HFFc6 (cell line): Measurements from ENCODE around the gene SNRNP35. TPM values are rescaled to one million over a fixed set of nuclear protein-coding genes. Genes with fewer than 3 reads are reported as not detected.
"Not testable (repeated sequence)": the region's sequence is repeated elsewhere in the genome, so short reads cannot be mapped to it uniquely, and the experiment has no call there.

Experiments
- DNase-seq: peaks from one replicate; pipeline ENCODE4 v3.0.0-alpha.2; 2018
- H3K27ac Mint-ChIP-seq: 2 replicates; pipeline ENCODE4 v1.8.0; 2020; ENCODE audit warnings: mild to moderate bottlenecking, mixed read lengths
- H3K27me3 Mint-ChIP-seq: 2 replicates; pipeline ENCODE4 v1.8.0; 2021; ENCODE audit warnings: mild to moderate bottlenecking, moderate library complexity, mixed read lengths; ENCODE audit not compliant: insufficient read depth
- H3K36me3 Mint-ChIP-seq: 2 replicates; pipeline ENCODE4 v1.8.0; 2021; ENCODE audit warnings: low read depth, mixed read lengths
- H3K4me1 Mint-ChIP-seq: 2 replicates; pipeline ENCODE4 v1.8.0; 2020; ENCODE audit warnings: low read depth, mixed read lengths
- H3K4me3 Mint-ChIP-seq: 2 replicates; pipeline ENCODE4 v1.8.0; 2020; ENCODE audit warnings: mild to moderate bottlenecking, moderate library complexity, mixed read lengths
- H3K9me3 Mint-ChIP-seq: 2 replicates; pipeline ENCODE4 v1.8.0; 2020; ENCODE audit warnings: mild to moderate bottlenecking, mixed read lengths
- total RNA-seq, 6 experiments: library from RNA; stranded (reverse); fragmentation: NEBNext Ultra II Directional; extraction: Animal tissue kit (Norgen Biotek cat#: 25700); gene quantifications; 2 replicates in 1 of 6; 3 replicates in 5 of 6; pipeline ENCODE4 v1.2.3, GENCODE V29; 2021
- TF ChIP-seq, protein P1 (sequence below): fragments of 200-600 bp; sonication (generic); IDR thresholded peaks from 2 replicates; pipeline ENCODE4 v1.5.0; 2021; ENCODE audit warnings: antibody characterized with exemption, mild to moderate bottlenecking

SNRNP35 gene
- total RNA-seq, 6 experiments from 2014 or later = 13.0 to 20.0 (median 14.8) TPM

DNA sequence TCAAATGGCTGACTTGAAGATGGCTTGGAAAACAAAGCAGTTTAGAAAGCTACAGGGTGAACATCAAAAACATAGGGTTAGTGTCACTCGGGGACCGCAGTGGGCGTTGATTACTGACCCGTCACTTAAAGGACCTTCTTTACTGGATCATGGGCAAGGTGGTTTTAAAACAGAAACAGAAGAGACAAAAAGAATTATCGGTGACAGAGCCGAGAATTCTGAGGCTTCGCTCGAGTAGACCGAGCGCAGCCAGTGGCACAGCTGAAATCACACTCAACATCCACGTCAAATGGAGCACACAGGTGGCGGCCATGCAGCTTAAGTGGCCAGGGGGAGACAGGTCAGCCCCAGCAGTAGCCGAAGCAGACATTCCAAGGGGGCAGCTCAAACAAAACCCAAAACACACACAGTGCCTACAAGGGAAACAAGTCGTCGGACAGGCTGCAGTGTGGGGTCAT, 17.3 kb downstream of the SNRNP35 start:
- no peak for DNase-seq
- H3K9me3 Mint-ChIP-seq = no peaks in the 10 kb centered on the region
- no peaks in the 10 kb centered on the region; the same call in 1 of the 2 replicates for H3K27me3 Mint-ChIP-seq
- H3K36me3 Mint-ChIP-seq = peaks cover 30% of the 10 kb centered on the region
- TF ChIP-seq, protein P1, sequence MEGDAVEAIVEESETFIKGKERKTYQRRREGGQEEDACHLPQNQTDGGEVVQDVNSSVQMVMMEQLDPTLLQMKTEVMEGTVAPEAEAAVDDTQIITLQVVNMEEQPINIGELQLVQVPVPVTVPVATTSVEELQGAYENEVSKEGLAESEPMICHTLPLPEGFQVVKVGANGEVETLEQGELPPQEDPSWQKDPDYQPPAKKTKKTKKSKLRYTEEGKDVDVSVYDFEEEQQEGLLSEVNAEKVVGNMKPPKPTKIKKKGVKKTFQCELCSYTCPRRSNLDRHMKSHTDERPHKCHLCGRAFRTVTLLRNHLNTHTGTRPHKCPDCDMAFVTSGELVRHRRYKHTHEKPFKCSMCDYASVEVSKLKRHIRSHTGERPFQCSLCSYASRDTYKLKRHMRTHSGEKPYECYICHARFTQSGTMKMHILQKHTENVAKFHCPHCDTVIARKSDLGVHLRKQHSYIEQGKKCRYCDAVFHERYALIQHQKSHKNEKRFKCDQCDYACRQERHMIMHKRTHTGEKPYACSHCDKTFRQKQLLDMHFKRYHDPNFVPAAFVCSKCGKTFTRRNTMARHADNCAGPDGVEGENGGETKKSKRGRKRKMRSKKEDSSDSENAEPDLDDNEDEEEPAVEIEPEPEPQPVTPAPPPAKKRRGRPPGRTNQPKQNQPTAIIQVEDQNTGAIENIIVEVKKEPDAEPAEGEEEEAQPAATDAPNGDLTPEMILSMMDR = no peak
- H3K27ac Mint-ChIP-seq = no peak overlapping the region
- H3K4me1 Mint-ChIP-seq = peaks cover 14% of the 10 kb centered on the region
- no peak overlapping the region for H3K4me3 Mint-ChIP-seq

DNA sequence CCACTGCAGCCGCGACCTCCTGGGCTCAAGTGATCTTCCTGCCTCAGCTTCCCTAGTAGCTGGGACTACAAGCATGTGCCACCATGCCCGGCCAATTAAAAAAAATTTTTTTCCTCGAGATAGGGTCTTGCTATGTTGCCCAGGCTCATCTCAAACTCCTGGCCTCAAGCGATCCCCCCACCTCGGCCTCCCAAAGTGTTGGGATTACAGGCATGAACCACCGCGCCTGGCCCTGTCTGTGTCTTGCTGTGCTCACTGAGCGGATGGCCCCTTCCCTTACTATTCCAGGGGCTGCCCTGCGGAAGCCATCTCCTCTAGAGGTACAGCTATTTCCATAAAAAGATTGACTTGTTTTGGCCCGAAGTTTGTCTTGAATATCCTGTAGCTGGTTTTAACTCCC, 20.1 kb downstream of the SNRNP35 start:
- H3K27ac Mint-ChIP-seq = no peak overlapping the region

DNA sequence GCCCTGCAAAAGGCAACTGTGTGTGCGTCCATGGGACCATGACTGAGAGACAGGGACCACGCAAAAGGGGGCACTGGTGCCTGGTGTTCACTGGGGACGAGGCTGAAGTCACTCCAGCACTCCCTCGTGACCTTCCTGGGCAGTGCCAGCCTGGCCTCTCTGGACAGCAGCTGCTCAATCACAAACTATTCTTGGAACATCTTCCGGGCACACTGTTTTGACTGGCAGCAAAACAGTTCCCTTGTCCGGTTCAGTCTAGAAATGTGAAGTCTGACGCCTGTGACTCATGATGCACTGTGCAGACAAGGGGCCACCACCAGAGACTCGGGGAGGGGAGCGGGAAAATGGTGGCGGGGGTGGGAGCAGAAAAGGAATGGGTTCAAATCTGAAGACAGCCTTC, 20.8 kb downstream of the SNRNP35 start:
- no peak for DNase-seq
- no peak overlapping the region for H3K27ac Mint-ChIP-seq
- H3K27me3 Mint-ChIP-seq = no peaks in the 10 kb centered on the region; the same call in 1 of the 2 replicates
- no peak overlapping the region for H3K4me3 Mint-ChIP-seq
- no peaks in the 10 kb centered on the region for H3K9me3 Mint-ChIP-seq
- peaks cover 17% of the 10 kb centered on the region for H3K36me3 Mint-ChIP-seq
- TF ChIP-seq, protein P1 = no peak
- no peaks in the 10 kb centered on the region for H3K4me1 Mint-ChIP-seq

More for the DNA sequence above, 20.1 kb downstream of the SNRNP35 start:
- H3K9me3 Mint-ChIP-seq = no peaks in the 10 kb centered on the region
- H3K36me3 Mint-ChIP-seq = peaks cover 17% of the 10 kb centered on the region
- no peak for DNase-seq
- TF ChIP-seq, protein P1 = no peak
- H3K4me3 Mint-ChIP-seq = no peak overlapping the region
- no peaks in the 10 kb centered on the region for H3K4me1 Mint-ChIP-seq
- no peaks in the 10 kb centered on the region; the same call in 1 of the 2 replicates for H3K27me3 Mint-ChIP-seq

DNA sequence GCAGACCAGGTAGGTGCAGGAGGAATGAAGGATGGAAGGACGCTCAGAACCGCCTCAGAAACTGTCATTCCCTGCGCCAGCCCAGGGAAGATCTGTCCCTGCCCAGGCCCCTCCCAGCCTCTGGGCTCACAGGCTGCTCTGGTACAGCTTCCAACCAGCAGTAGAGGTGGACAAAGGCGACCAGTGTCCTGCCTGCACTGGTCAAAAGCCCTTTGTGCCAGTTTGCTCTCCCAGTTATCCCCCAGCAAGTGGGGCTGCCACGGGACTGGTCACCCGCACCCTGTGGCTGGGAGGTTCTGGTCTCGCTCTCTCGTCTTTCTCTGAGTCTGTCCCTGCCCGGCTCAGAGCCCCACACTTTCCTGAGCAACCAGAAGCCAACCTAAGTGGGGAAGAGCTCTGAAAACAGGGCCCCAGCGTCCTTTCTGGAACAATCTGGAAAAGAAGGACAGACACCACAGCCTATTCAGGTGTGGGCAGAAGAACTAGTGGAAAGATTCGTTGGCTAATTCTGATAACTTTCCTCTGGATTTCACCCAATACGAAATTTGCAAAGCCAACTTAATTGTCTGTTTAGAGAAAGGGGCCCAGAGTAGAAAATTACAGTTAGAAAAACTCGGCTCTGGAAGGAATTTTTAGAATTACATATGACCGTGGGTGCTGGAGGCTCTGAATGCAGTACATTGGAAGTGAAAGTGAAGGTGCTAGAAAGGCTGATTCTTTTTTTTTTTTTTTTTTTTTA, 21.7 kb downstream of the SNRNP35 start:
- DNase-seq = no peak
- H3K4me1 Mint-ChIP-seq = no peaks in the 10 kb centered on the region
- H3K27me3 Mint-ChIP-seq = no peaks in the 10 kb centered on the region; the same call in none of the 2 replicates
- H3K4me3 Mint-ChIP-seq = no peak overlapping the region
- TF ChIP-seq, protein P1 = no peak
- no peak overlapping the region for H3K27ac Mint-ChIP-seq
- H3K36me3 Mint-ChIP-seq = peaks cover 17% of the 10 kb centered on the region
- no peaks in the 10 kb centered on the region for H3K9me3 Mint-ChIP-seq

DNA sequence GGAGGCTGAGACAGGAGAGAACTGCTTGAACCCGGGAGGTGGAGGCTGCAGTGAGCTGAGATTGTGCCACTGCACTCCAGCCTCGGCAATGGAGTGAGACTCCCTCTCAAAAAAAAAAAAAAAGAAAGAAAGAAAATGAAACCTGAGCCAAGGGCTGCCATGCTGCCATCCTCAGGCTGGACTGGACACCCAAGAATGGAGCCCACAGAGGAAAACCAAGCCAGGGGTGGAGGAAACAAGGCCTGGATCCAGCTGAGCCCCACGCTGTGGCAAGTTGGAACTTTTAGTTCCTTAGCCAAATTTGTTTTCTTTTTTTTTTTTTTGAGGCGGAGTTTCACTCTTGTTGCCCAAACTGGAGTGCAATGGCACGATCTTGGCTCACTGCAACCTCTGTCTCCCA, 23.3 kb downstream of the SNRNP35 start:
- not testable (repeated sequence) for H3K4me3 Mint-ChIP-seq, H3K36me3 Mint-ChIP-seq, H3K9me3 Mint-ChIP-seq, DNase-seq, H3K27me3 Mint-ChIP-seq, H3K4me1 Mint-ChIP-seq, H3K27ac Mint-ChIP-seq

DNA sequence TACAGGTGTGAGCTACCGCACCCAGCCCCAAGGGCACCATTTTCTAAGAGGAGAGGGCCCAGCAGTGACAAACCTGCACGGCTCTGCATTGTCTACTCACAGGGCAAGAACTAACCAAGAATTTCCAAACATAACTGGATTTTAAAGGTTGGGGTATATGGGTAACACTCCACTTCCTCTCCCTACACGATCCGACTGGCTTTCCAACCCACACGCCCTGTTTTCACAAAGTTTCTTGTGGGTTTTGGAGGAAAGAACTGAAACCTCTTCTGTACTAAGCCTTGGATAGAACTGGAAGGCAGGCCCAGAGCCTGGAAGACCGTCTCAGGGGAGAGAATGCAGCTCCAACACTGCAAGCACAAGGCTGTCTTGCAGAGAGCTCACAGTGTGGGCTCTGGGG, 24.9 kb downstream of the SNRNP35 start:
- Mint-ChIP-seq H3K4me1 (no peaks in the 10 kb centered on the region), H3K27me3 (no peaks in the 10 kb centered on the region; the same call in none of the 2 replicates), H3K36me3 (no peaks in the 10 kb centered on the region; the same call in none of the 2 replicates), H3K4me3 (no peak overlapping the region), H3K9me3 (no peaks in the 10 kb centered on the region), H3K27ac (no peak overlapping the region)
- TF ChIP-seq, protein P1 = no peak
- no peak for DNase-seq
